Stimulated activated memory B cell treated with anti-CD40 and anti-IgM and Interleukin-4, amounts not matched to agents 10 μg/mL and 1 μg/mL and 100 μg/mL, for 72 hours (primary cell): ENCODE measurements around the gene PLEKHH3.
"Not testable (repeated sequence)": the region's sequence is repeated elsewhere in the genome, so short reads cannot be mapped to it uniquely, and the experiment has no call there.

Experiments used
- ATAC-seq: fragments of 150-1000 bp; cut with Tn5 transposase; 2 replicates; pipeline ENCODE4 v1.10.0; 2021
- H3K27ac Mint-ChIP-seq: one replicate; pipeline ENCODE4 v1.8.0; 2022; ENCODE audit warnings: mild to moderate bottlenecking, mixed read lengths
- H3K27me3 Mint-ChIP-seq: one replicate; pipeline ENCODE4 v1.8.0; 2022; ENCODE audit warnings: mixed read lengths
- H3K36me3 Mint-ChIP-seq: one replicate; pipeline ENCODE4 v1.8.0; 2022; ENCODE audit warnings: mixed read lengths
- H3K4me1 Mint-ChIP-seq: one replicate; pipeline ENCODE4 v1.8.0; 2022; ENCODE audit warnings: mixed read lengths
- H3K4me3 Mint-ChIP-seq: one replicate; pipeline ENCODE4 v1.8.0; 2022; ENCODE audit warnings: mild to moderate bottlenecking, moderate library complexity, mixed read lengths
- H3K9me3 Mint-ChIP-seq: one replicate; pipeline ENCODE4 v1.8.0; 2022; ENCODE audit warnings: mixed read lengths

Gene PLEKHH3

GRCh38 chr17:42669977-42670788 lies 6.6 kb downstream of the PLEKHH3 start:
- Mint-ChIP-seq H3K4me3 (peak overlapping the region; percentile 78), H3K36me3 (peaks cover 19% of the 10 kb centered on the region), H3K9me3 (no peaks in the 10 kb centered on the region), H3K27me3 (peaks cover 28% of the 10 kb centered on the region), H3K27ac (peak overlapping the region; percentile 37), H3K4me1 (peaks cover 39% of the 10 kb centered on the region)
- ATAC-seq: peak; percentile 77

GRCh38 chr17:42669705-42669976 lies 7.2 kb downstream of the PLEKHH3 start:
- no peak for ATAC-seq
- peaks cover 23% of the 10 kb centered on the region for H3K27me3 Mint-ChIP-seq
- H3K27ac Mint-ChIP-seq: no peak overlapping the region
- no peaks in the 10 kb centered on the region for H3K9me3 Mint-ChIP-seq
- peaks cover 20% of the 10 kb centered on the region for H3K36me3 Mint-ChIP-seq
- peaks cover 34% of the 10 kb centered on the region for H3K4me1 Mint-ChIP-seq
- peak overlapping the region; percentile 21 for H3K4me3 Mint-ChIP-seq

GRCh38 chr17:42667088-42667951 lies 9.5 kb downstream of the PLEKHH3 start:
- Mint-ChIP-seq H3K36me3 (peaks cover 20% of the 10 kb centered on the region), H3K27me3 (peaks cover 14% of the 10 kb centered on the region), H3K4me1 (peaks cover 25% of the 10 kb centered on the region), H3K27ac (no peak overlapping the region), H3K9me3 (no peaks in the 10 kb centered on the region), H3K4me3 (no peak overlapping the region)
- no peak for ATAC-seq

GRCh38 chr17:42666126-42666525 lies 10.7 kb downstream of the PLEKHH3 start:
- peaks cover 20% of the 10 kb centered on the region for H3K36me3 Mint-ChIP-seq
- not testable (repeated sequence) for H3K27me3 Mint-ChIP-seq, H3K9me3 Mint-ChIP-seq, H3K4me3 Mint-ChIP-seq, H3K27ac Mint-ChIP-seq, ATAC-seq
- H3K4me1 Mint-ChIP-seq: peaks cover 17% of the 10 kb centered on the region

- no peak for ATAC-seq
- H3K4me1 Mint-ChIP-seq: peaks cover 12% of the 10 kb centered on the region
- no peak overlapping the region for H3K4me3 Mint-ChIP-seq
- peaks cover 20% of the 10 kb centered on the region for H3K36me3 Mint-ChIP-seq
- no peak overlapping the region for H3K27ac Mint-ChIP-seq
- no peaks in the 10 kb centered on the region for H3K27me3 Mint-ChIP-seq
- H3K9me3 Mint-ChIP-seq: no peaks in the 10 kb centered on the region
These were observed 11.2 kb downstream of the PLEKHH3 start for GRCh38 chr17:42665581-42666001.

- H3K27ac Mint-ChIP-seq: no peak overlapping the region
- H3K4me3 Mint-ChIP-seq: no peak overlapping the region
- peaks cover 28% of the 10 kb centered on the region for H3K4me1 Mint-ChIP-seq
- ATAC-seq: no peak
- peaks cover 1% of the 10 kb centered on the region for H3K27me3 Mint-ChIP-seq
- peaks cover 2% of the 10 kb centered on the region for H3K9me3 Mint-ChIP-seq
- peaks cover 8% of the 10 kb centered on the region for H3K36me3 Mint-ChIP-seq
These were observed 16.0 kb downstream of the PLEKHH3 start for GRCh38 chr17:42660692-42661345.

- ATAC-seq, H3K9me3 Mint-ChIP-seq, H3K36me3 Mint-ChIP-seq: not testable (repeated sequence)
- peaks cover 10% of the 10 kb centered on the region for H3K27me3 Mint-ChIP-seq
- H3K4me1 Mint-ChIP-seq: peaks cover 35% of the 10 kb centered on the region
- H3K27ac Mint-ChIP-seq: peak overlapping the region; percentile 84
- H3K4me3 Mint-ChIP-seq: peak overlapping the region; percentile 91
These were observed 16.9 kb downstream of the PLEKHH3 start for GRCh38 chr17:42659932-42660274.

GRCh38 chr17:42659079-42659931 lies 17.5 kb downstream of the PLEKHH3 start, which contains the start of gene TUBG2:
TSS of gene TUBG2 (plus strand) at chr17:42659284. CDS start at chr17:42659504, 220 bp downstream.
- Mint-ChIP-seq H3K27me3 (peaks cover 16% of the 10 kb centered on the region), H3K36me3 (no peaks in the 10 kb centered on the region), H3K4me3 (peak within 1 kb of the TSS; percentile 91), H3K4me1 (peaks cover 35% of the 10 kb centered on the region), H3K27ac (peak within 1 kb of the TSS; percentile 84), H3K9me3 (peaks cover 2% of the 10 kb centered on the region)
- peak; percentile 79 for ATAC-seq

- peaks cover 29% of the 10 kb centered on the region for H3K27me3 Mint-ChIP-seq
- no peaks in the 10 kb centered on the region for H3K36me3 Mint-ChIP-seq
- H3K9me3 Mint-ChIP-seq: peaks cover 2% of the 10 kb centered on the region
- no peak for ATAC-seq
- H3K27ac Mint-ChIP-seq: peak overlapping the region; percentile 84
- H3K4me3 Mint-ChIP-seq: peak overlapping the region; percentile 59
- H3K4me1 Mint-ChIP-seq: peaks cover 42% of the 10 kb centered on the region
These were observed 18.8 kb downstream of the PLEKHH3 start for GRCh38 chr17:42657824-42658588.

GRCh38 chr17:42655528-42655927 lies 21.3 kb downstream of the PLEKHH3 start:
- H3K27ac Mint-ChIP-seq: peak overlapping the region; percentile 28
- H3K4me1 Mint-ChIP-seq: peaks cover 42% of the 10 kb centered on the region
- peaks cover 31% of the 10 kb centered on the region for H3K27me3 Mint-ChIP-seq
- H3K4me3 Mint-ChIP-seq: no peak overlapping the region
- no peak for ATAC-seq
- no peaks in the 10 kb centered on the region for H3K36me3 Mint-ChIP-seq
- H3K9me3 Mint-ChIP-seq: peaks cover 2% of the 10 kb centered on the region

- no peak overlapping the region for H3K27ac Mint-ChIP-seq
- H3K36me3 Mint-ChIP-seq: no peaks in the 10 kb centered on the region
- H3K9me3 Mint-ChIP-seq: peaks cover 2% of the 10 kb centered on the region
- no peak for ATAC-seq
- H3K4me1 Mint-ChIP-seq: peaks cover 29% of the 10 kb centered on the region
- peak overlapping the region; percentile 47 for H3K4me3 Mint-ChIP-seq
- peaks cover 41% of the 10 kb centered on the region for H3K27me3 Mint-ChIP-seq
These were observed 23.3 kb downstream of the PLEKHH3 start for GRCh38 chr17:42653179-42654124.

GRCh38 chr17:42651392-42651791 lies 25.4 kb downstream of the PLEKHH3 start:
- no peak overlapping the region for H3K4me3 Mint-ChIP-seq
- H3K36me3 Mint-ChIP-seq: no peaks in the 10 kb centered on the region
- no peaks in the 10 kb centered on the region for H3K9me3 Mint-ChIP-seq
- H3K27ac Mint-ChIP-seq: no peak overlapping the region
- H3K27me3 Mint-ChIP-seq: peaks cover 51% of the 10 kb centered on the region
- no peak for ATAC-seq
- peaks cover 28% of the 10 kb centered on the region for H3K4me1 Mint-ChIP-seq

- ATAC-seq: peak; percentile 27
- no peak overlapping the region for H3K4me3 Mint-ChIP-seq
- peaks cover 34% of the 10 kb centered on the region for H3K27me3 Mint-ChIP-seq
- H3K4me1 Mint-ChIP-seq: peaks cover 8% of the 10 kb centered on the region
- no peak overlapping the region for H3K27ac Mint-ChIP-seq
- H3K9me3 Mint-ChIP-seq: no peaks in the 10 kb centered on the region
- no peaks in the 10 kb centered on the region for H3K36me3 Mint-ChIP-seq
These were observed 29.0 kb downstream of the PLEKHH3 start for GRCh38 chr17:42647778-42648177.
